NCI-H2107 treated with DMSO at 0.1 percent for 48 hours (cell line): Measurements from ENCODE around the gene CD82.

Experiments
- DNase-seq: peaks from one replicate; lab custom pipeline; 2025; ENCODE audit not compliant: unreplicated experiment; lab: John Stamatoyannopoulos, UW

Gene CD82

GRCh38 chr11:44565211-44565952 lies at the start of gene CD82:
CD82 (plus strand) TSS chr11:44565663; CDS start chr11:44594663, 29,000 bp downstream.
- DNase-seq: peak; percentile 65

DNA sequence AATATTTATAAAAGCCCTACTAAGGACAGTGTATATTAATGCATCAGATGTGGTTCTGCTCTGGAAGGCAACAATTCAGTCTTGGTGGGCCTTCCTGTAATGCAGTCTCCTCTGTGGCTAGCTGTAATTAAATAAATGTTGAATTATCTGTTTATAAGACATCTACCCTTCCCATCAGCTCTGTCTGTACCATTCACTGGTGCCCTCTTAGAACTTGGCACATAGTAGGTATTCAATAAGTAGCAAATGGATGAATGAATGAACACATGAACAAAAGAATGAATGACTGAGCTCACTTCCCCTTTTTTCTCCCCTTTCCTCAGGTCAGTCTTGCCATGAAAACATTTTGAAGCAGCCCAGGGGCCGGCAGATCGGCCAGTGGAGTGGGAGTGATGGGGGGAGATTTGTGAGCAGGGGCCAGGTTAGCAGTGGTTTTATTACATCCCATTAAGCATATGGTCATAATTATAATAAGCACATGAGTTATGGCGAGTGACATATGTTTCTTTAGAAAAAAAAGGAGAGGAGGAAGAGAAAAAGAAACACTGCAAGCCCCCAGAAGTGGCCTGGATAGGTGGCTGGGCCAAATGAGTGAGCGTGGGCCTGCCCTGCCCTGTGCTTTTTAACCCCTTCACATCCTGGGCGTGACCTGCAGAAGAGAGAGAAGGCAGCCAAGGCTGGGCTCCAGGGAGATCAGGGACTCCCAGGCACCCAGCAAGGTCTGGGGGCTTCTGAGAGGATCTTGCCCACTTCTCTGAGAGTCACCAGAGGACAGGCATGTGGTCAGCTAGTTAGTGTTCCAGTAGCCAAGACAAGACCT lies 48.6 kb upstream of the CD82 start:
- DNase-seq: no peak

DNA sequence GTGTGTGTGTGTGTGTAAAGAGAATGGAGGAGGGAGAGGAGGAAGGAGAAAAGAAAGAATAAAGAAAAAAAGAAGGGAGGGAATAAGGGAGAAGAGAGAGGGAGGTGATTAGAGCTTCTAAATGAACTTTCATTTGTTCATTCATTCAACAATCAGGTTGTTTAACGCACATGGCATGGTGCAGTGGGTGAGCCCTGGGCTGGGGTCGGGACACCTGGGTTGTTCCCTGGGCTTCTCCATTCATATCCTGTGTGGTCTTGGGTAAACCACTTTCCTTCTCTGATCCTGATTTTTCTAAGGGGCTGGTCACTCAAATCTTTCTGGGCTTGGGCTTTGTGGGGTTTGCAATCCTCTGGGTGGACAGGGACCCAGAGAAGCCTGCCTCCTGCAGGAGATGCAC lies 47.9 kb upstream of the CD82 start:
- no peak for DNase-seq

GRCh38 chr11:44518968-44519550 lies 46.4 kb upstream of the CD82 start:
- DNase-seq: no peak

- no peak for DNase-seq
Observed at GRCh38 chr11:44519989-44520737, 45.3 kb upstream of the CD82 start.

- DNase-seq: no peak
Observed at GRCh38 chr11:44521148-44521547, 44.3 kb upstream of the CD82 start.

DNA sequence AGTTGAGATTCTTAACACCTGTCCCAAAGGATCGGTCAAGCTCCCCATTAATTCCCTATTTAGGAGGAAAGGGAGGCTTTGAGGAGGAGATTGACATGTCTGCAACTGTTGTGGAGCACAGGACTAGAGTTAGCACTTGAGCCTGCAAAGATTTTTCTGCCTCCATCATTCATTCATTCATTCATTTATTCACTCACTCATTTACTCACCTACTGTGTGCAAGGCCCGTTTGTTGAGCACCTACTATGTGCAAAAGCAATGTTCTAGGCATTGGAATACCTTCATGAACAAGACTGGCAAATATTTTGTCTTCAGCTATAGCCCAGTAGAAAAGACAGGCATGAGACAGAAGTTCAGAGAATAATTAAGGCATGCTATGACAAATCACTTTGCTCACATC lies 43.2 kb upstream of the CD82 start:
- no peak for DNase-seq

DNA sequence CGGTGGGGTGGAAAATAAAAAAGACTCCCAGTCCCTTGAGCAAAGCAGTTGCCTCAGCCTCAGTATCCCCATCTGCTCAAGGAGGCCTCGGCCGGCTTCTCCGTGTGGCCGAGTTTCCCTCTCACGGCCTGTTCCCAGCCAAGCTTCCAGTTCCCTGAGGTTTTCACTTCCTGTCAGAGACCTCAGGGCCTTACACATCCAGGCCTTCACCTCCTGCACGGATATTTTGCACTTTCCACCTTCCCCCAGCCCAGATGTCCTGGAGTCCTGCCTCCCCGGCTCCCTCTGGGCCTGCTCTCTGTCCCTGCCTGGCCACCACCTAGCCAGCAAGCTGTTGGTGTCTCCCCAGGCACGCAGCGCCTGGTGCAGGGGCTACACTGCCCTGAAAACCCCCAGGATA lies 41.1 kb upstream of the CD82 start:
- no peak for DNase-seq

GRCh38 chr11:44524751-44525201 lies 40.7 kb upstream of the CD82 start:
- no peak for DNase-seq

- no peak for DNase-seq
Observed at GRCh38 chr11:44525473-44526252, 39.8 kb upstream of the CD82 start.

DNA sequence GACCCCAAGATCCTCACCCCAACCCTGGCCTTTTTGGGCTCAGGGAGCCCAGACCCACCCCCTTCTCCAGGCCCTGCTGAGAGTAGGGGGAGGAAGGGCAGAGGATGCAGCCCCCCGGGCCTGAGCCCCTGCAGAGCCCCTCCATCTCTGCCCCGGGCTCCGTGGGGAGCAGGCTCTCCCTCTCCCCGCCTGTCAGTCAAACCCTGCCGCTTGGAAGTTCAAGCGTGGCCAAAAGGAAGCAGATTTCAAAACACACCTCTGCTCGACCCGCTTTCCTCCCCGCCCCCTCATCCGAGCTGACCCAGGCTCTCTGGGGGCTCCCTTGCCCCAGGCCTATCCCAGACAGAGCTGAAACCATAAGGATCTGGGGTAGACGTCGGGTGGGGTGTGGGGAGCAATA lies 39.0 kb upstream of the CD82 start:
- DNase-seq: no peak

GRCh38 chr11:44527476-44527875 lies 38.0 kb upstream of the CD82 start:
- DNase-seq: no peak

- DNase-seq: no peak
Observed at GRCh38 chr11:44528103-44528502, 37.4 kb upstream of the CD82 start.

DNA sequence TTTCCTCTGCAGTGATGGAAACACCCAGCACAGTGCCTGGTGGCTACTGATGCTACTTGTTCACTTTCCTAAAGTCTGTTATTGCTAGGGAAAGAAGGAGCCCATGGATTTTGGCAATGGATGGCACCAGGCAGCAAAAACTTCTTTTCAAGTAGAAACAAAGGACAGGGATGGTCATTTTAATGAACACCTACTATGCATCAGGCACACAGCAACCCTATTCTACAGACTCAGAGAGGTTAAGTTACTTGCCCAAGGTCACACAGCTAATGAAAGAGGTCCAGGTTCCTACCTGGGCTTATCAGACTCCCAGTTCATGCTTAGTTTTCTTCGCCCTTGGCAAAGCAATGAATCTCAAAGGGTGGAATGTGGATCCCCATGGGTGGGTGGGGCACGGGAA lies 36.9 kb upstream of the CD82 start:
- no peak for DNase-seq

DNA sequence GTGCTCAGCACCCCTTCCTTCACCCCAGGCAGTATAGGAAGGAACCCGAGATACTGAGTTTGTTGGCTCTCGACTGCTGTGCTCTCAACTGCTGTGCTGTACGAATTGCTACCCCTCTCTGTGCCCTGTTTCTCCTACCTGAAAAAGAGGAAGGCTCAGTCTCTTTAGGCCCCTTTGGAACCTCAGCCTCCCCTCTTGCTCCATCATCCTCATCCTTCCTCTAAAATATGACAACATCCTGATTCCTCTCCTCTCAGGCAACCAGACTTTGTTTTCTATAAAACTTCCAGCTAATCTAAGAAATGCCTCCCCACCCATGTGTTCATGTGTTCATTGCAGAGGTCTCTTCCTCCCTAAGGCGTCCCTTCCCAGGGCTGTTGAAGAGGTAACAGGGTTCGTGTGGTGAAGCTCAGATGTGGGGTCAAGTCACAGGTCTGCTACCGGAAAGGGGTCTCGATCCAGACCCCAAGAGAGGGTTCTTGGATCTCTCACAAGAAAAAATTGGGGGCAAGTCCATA lies 35.5 kb upstream of the CD82 start:
- DNase-seq: no peak

DNA sequence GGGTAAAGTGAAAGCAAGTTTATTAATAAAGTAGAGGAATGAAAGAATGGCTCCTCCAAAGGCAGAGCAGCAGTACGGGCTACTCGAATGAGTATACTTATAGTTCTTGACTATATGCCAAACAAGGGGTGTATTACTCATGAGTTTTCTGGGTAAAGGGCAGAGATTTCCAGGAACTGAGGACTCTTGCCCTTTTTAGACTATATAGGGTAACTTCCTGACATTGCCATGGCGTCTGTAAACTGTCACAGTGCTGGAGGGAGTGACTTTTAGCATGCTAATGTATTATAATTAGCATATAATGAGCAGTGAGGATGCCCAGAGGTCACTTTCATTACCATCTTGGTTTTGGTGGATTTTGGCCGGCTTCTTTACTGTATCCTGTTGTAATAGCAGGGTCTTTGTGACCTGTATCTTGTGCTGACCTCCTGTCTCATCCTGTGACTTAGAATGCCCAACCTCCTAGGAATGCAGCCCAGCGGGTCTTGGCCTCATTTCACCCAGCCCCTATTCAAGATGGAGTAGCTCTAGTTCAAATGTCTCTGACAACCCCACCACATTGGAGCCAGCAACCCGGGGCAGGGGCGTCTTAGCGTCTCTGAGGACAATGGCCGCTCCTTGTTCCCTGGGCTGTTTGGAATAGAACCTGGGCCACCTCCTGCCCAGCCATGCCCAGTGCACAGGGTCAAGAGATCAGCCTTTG lies 34.9 kb upstream of the CD82 start:
- no peak for DNase-seq

DNA sequence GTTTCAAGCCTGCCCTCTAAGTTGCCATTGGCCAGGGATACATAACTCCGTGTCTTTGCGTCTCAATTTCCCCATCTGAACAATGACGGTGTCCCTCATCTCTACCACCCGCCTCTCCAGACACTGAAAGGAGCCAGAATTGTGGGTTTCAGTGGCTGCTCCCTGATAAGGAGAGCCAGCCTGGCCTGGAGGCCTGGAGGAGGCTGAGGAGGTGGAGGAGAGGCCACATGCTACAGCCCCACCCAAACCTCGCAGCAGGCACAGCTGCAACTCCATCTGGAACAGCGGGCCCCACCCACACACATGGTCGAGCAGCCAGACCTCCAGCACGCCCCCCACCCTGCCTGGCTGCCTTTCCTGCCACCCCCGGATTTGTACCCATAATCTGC lies 34.4 kb upstream of the CD82 start:
- no peak for DNase-seq

GRCh38 chr11:44531636-44532035 lies 33.8 kb upstream of the CD82 start:
- DNase-seq: no peak

DNA sequence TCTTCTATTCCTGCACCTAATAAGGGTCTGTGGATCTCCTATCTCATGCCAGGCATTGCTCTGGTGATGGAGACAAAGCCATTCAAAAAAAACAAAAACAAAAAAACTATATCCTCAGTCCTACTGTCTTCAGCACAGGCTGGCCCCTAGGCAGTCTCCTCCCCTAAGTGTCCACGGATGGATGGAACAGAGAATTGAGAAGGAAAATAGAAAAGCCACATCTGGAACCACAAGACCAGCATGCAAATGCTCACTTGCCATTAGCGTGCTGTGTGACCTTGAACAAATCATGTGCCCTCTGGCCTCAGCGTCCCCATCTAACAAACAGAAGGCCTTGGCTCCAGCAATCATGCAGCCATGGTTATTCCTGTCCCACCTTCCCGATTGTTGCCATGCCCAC lies 32.7 kb upstream of the CD82 start:
- DNase-seq: no peak
